Activated T-helper 1 cell treated with anti-CD3 and anti-CD28 coated beads, Interleukin-2, amount 50 U/mL, for 16 hours (primary cell): ENCODE results near the gene ASCC1.

ENCODE experiments used
- DNase-seq, 2 donors: peaks; one replicate each; pipeline ENCODE4 v3.0.0-alpha.2; 2020; ENCODE audit warnings: low read depth in 1 of 2, low spot score in 1 of 2

The ASCC1 gene

DNA sequence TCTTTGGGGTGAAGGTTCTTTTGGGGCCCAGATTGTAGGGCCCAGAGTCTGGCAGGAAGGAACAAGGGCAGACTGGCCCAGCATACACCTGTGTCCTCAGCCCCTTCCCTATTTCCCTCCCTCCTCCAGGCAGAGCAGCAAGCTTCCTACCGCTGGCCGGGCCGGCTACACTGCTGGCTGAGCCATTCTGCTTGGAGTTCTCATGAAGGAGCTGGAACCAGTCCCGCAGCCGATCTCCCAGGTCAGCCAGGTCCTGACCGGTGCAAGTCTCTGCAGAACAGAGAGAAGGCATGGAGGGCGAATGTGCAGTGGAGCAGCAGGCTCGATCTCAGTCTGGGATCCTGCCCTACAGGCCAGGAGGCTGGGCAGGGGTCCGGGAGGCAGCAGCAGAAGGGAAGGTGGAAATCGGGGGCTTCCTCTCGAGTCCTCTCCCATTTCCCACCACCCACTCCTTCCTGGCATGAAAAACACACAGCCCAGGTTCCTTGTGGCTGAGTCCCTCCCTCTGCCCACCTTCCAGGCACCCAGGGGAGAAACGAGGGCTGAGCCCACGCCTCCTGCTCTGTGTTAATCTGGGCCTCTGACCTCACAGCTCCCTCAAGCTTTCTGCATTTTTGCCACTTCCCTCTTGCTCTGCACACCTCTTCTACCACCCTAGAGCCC is 148.5 kb downstream of the ASCC1 start:
- no peak for DNase-seq

DNA sequence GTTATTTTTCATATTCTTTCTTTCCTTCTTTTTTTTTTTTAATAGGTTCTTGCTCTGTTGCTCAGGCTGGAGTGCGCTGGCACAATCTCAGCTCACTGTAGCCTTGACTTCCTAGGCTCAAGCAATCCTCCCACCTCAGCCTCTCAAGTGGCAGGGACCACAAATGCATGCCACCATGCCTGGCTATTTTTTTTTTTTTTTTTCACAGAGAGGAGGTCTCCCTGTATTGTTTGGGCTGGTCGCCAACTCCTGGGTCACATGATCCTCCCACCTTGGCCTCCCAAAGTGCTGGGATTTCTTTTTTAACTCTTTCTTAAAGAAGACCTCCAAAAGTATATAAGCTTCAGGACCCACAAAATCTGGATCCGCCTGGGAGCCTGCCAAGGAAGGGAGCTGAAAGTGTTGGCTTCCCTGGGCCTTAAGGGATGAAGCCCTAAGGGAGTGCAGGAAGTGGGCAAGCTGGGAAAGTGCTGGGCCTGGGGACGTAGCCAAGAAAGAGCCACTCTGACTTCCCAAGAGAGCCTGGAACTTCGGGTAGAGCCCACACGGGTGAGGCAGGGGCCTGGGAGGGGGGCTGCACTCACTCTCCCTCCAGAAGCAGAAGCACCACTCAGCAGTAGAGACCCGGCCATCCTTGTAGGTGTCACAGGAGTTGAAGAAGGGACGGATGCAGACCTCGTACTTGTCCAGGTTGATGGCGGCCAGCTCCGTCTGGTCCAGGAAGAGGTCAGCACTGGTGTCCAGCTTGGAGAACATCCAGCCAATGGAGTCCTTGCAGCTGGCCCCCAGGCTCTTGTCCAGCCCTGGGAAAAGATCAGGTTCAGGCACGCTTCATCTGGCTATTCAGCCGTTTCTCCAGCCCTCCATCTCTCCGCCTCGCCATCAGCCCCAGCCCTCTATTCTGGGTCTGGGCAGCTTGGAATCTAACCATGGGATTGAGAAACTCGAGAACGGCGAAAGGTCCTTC is 149.5 kb downstream of the ASCC1 start:
- DNase-seq = no peak

DNA sequence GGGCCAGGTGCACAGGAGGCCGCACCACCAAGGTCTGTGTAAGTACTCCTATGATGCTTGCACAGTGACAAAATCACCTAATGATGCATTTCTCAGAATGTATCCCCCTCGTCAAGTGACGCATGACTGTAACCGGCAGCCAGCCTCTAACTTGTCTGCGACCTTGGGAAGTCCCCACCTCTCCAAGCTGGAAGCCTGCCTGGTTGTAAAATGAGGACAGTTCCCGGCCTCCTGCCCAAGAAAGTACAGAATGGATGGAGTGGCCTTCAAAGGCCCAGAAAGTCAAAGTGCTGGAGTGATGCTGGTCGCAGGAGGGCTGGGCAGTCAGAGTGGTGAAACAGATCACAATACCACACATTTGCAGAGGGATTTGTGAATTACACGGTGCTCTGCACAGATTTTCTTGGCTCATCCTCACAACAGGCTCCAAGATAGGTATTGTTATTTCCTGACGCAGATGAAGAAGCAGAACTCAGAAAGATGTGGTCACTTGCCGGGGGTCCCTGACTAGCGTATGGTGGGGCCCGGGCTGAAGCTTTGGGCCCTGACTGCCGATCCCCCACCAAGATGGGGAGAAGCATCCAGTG is 150.5 kb downstream of the ASCC1 start:
- DNase-seq = no peak

DNA sequence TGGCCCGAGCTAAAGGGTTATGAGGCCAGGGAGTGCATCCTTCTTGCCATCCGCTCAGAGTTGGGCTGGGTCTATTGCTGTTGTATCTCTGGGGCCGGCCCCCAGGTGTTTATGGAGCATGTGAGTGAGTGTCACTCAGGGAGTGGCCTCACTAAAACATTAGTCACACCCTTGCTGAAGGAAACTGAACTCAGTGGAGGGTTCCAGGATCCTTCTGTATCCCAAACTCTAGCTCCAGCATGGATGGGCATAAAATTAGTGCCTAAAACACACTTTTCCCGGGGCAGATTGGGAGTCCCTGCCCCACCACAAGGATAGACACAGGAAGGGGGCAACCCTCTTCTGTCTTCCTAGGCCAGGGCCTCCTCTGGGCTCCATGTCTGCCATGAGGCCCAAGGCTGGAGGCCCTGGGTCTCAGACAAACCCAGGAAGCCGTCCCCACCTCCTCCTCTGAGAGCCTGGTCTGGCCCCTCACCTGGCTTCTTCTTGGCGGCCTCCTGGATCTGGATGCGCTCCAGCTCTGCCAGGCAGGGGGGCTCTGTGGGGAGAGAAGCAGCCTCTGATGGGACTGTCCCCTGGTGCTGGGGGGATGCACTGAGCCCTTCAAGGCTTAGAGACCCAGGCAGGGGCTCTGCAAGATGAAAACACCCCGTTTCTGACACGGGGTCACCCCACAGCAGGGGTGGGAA is 152.2 kb downstream of the ASCC1 start:
- no peak for DNase-seq

DNA sequence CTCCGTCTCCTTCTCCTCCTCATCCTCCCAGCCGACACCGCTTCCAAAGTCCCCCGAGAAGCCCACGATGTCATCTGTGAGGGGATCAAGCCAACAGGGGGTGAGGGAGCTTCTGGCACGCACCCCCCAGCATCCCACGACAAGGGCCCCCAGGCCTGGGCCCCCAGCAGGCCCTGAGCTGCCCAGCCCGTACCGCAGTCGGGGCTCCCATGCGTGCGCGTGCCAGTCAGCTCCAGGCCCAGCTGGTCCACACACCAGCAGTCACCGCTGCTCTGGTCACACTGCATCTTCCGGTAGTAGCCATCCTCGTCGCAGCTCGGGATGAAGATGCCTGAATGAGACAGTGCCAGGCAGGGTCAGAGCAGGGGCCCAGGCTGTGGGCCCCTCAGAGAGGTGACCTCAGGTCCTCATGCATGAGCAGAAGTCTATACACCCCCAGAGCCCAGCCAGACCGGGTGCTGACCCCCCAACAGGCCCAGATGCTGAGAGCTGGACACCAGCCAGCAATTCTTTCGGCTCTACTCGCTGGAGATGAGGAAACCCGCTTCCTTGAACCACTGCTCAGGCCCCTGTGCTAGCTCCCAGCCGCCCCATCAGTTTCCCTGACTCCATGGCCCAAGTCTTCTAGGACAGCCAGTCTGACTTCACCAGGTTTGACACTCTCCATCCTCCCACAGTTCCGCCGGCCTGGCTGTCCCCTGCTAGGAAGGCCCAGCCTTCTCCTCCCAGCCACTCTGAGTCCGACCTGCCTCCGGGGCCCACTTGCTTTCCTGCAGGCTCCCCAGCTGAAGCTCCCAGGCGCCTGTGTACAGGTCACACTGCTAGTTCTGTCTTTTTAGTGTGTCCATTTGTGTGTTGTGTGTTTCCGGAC is 153.0 kb downstream of the ASCC1 start:
- no peak for DNase-seq

DNA sequence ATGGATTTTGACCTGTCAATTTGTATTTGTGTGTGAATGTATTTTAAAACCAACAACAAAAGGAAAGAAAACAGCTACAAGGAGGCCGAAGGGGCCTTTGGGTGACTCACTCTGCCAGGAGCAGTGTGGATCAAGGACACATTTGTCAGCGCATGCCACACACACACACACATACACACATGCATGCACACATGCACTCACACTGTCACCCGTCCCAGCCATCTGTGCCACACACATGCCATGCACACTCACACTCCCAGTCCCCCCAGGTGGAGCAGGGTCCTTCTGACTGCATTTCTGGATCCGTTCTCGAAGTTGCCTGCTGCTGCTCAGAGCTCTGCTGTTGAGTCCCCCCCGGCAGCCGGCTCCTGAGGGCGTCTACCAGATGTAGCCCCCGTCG is 153.7 kb downstream of the ASCC1 start:
- no peak for DNase-seq

DNA sequence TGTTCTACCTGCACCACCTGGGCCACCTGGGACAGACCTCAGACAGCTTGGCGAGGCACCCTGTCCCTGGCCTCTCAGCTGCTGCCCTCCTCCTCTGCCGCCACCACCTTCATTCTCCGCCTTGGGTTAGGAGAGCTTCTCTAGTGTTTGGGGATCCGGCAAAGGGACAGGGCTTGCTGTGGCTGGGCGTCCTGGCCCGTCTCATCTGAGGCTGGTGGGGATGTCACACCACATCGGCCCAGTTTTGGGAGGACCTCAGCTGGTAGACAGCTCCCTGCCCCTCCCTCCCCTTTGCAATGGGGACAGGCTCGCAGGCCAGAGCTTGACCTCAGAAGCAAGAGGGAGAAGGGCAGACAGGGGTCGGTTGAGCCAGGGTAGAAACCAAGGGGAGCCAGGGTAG is 154.1 kb downstream of the ASCC1 start:
- DNase-seq = no peak

DNA sequence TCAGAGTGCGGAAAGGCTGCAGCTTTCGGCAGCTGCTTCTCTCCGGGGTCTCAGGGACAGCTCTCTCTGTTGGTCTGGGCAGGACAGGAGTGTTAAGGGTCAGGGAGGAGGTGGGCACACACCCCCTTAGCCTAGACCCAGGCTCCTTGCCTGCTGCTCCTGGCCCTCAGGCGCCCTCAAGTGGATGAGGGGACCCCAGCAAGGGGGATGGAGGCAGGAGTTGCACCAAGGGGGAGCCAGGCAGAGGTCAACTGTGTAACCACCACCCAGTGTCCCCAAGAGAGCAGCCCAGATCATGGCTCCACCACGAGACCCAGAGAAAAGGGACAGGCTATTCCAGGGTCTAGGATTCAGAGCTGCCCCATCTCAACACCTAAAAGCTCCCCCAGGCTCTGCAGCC is 154.6 kb downstream of the ASCC1 start:
- no peak for DNase-seq

DNA sequence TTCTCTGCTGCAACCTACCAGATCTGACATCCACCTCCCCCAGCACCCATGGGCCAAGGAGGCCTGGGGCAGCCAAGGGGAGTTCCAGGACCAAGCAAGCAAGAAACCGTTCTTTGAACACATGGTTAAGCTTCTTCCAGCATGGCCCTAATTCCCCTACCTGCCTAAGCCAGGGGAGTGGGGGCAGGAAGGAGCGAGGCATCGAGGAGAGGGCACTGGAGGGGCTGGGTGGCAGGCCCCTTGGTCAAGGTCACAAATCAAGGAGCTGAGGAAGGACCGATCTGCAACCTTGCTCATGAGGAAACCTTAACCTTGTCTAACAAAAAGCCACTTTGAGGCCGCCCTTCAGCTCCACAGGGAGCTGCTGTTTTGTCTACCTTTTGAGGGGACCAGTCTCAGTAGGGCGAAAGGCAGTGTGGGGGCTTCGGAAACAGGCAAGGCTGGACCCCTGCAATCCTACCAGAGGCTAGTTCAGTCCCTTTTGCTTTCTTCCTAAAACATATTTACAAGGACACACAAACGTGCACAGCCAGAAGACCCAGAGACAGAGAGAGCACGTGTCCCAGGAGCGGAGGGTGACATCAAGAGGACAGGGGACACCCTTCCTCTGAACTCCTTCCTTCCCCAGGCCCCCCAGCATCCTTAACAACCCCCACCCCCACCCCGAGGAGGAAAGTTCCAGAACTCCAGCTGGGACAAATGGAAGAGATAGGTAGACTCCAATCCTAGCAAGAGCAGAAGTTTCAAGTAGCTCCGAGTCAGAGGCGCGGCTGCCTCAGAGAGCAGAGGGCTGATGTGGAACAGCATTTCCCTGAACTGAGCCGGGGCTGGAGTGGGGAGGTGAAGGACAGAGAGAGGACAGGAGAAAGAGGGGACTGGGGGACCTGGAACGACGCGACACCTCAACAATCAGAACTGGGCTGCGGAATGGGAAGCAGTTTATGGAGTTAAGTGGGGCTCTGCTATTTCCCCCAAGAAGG is 155.9 kb downstream of the ASCC1 start:
- no peak for DNase-seq

DNA sequence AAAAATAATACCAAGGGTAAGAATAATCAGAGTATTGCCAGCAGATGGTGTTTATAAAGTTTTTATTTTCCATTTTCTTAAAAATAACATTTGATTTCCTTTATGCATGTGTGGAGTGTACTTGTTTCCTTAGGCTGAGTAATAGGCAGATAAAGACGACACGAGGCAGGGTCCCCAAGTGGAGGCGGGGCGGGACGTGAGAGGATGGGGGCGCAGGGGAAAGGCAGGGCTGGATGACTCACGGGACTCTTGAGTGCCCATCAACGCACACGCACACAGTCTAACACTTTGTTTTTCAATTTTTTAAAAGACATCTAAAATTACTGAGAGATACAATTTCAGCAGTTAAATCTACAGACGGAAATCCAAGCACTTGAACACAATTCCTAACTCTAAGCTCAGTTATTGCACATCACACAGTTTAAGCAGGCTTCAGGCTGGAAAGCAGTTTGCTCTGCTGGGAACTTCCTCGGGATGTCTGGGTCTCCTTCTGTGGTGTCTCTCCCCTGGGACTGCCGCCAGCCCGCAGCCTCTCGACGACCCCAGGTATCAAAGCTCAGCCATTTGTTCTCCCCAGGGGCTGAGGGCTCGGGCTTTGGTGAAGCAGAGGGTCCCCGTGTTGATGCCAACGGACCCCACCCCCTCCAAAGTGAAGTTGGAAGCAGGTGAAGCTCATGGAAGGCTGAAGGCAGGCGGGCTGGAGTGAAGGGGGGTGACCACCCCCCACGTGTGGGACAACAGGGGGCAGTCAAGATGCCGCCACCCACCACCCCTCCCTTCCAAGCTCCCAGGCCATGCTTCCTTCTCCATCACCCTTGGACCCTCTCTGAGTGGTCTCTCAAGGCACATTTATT is 156.9 kb downstream of the ASCC1 start:
- DNase-seq = no peak

DNA sequence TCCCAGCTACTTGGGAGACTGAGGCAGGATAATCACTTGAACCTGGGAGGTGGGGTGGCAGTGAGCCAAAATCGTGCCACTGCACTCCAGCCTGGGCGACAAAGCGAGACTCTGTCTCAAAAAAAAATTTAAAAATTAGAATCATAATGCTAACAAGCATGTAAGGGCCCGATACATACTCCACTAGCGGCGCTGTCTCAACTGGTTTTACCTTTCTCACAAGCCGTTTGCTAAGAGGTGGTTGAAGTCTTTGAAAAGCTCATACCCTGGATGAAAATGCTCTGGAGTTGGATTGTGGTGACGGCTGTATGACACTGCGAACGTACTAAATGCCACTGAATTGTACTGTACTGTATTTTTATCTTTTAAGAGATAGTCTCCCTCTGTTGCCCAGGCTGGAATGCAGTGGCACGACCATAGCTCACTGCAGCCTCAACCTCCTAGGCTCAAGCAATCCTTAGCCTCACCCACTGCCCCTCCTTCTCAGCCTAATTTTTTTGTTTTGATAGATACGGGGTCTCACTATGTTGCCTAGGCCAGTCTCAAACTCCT is 157.7 kb downstream of the ASCC1 start:
- no peak for DNase-seq

DNA sequence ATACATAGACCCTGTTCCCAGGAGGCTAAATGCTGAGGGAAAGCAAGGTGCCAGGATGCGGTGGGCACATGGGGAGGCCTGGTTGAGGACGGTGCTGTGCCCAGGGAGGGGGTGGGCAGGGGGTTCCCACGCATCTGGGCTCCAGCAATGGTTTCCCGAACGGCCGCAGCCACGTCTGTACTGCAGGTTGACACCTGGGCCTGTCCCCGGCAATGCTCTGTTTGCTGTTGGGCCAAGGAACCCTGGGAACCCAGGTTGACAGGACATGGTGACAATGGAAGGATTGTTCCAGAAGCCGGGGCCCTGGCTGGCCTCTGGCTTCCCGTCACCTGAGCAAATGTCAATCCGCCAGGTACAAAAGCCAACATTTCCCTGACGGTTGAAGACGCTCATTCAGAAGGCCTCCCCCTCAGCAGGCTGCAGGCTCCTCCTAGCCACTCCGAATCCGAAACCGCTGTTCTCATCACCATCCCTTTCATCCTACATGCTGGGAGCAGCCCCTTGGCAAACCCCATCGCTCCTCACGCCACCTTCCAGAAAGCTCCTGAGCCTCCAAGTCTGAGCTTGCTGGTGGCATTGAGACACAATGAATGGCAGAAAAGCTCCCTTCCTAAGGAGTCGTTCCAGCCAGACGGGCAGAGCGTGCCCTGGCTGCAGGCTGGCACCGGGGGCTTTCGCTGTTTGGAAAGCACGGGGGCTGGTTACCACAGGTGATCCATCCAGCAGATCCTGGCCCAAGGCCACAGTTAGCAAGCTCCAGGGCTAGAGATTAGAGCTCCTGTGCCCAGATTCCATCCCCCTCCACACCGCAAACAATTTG is 158.9 kb downstream of the ASCC1 start:
- DNase-seq = no peak

DNA sequence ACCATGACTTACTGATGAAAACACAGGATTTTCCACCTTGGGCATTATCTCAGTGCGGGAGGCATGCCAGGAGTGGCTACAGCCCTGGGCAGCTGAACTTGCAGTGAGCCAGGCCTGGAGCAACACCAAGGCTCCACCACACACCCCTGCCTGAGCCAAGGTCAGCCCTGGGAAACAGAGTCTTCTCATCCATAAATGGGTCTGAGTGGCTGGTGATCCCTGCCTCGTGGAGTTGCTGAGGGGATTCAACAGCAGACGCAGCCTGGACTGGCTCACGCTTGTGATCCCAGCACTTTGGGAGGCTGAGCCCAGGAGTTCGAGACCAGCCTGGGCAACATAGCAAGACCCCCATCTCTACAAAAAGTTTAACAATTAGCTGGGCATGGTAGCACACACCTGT is 160.0 kb downstream of the ASCC1 start:
- DNase-seq = no peak

DNA sequence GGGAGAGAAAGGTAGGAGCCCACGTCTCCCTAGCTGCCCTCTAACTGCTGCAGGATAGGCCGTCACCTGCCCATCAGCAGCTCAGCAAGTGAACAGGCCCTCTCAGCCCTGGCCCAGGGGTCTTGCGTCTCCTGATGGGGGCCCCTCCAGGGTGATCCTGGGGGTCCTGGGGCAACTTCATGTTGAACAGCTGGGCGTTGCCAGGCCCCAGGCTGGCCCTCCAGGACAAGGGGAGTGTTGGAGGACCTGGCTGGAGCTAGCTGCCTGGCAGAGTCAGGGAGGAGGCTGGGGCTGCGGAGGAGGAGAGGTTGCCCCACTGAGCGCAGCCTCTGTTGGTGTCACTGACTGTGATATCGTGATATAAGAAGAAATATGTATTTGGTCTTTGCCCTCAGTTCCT is 162.4 kb downstream of the ASCC1 start:
- no peak for DNase-seq

DNA sequence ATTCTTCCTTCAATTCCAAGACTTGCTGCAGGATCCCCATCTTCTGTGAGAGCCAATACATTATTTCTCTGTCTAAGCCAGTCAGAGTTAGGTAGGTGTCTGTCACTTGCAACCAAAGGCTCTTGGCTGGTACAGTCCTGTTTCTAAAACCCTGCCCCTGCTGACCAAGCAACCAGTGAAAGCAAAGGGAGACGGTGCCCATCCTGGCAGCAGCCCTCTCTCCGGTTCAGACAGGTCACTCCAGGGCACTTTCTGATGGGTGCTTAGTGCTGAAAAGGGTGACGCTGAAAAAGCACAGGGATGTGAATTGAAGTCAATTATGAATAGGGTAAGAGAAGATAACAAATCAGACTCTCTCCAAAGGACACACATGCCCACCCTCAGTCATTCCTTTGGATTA is 165.2 kb downstream of the ASCC1 start:
- DNase-seq = no peak

DNA sequence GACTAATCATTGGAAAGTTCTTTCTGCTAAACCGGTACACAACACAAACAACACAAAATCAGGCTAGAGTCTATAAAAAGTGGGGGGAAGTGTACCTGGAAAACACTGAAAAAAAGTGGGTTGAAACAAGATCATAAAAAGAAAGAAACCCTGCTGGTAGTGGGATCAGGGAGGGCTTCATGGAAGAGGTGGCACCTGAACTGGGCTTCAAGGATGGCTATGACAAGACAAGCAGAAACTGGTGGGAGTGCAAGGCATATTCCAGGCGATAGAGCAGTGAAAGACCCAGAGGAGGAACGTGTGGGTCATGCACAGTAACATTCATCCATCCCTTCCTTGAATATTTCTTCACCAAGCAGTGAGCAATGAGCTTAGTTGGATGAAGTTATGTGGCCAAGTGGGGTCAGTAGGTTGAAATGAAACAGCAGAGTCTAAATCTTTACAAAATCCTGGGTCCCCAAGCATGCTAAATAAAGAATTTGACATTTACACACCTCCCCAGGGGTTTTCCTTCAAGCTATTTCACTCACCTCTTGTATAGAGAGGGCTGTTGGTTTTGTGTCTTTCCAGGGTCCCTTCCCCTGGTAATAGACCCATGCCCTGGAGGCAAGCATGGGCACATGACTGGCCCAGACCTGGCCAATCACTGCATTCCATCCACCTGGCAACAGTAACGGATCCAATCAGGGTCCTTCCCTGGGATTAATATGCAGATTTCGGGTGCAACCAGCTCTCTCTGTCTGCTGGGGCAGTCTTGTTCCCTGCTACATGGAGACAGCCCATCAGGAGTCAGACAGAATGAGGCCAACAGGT is 165.9 kb downstream of the ASCC1 start:
- DNase-seq = no peak

DNA sequence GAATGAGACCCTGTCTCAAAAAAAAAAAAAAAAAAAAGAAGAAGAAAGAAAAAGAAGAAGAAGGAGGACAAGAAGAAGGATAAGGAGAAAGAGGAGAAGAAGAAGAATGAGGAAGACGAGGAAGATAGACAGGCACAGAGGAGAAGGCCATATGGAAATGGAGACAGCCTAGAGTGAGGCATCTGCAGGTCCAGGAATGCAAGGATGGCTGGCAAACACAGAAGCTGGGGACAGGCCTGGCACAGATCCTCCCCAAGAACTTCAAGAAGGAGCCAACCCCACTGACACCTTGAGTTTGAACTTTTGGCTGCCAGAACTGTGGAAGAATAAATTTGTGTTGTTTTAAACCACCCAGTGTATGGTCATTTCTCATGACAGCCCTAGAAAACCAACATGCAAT is 166.6 kb downstream of the ASCC1 start:
- DNase-seq = no peak
